Spleen (tissue), 11 donors: Measurements from ENCODE around the gene CRYBG1. TPM values are rescaled to one million over a fixed set of nuclear protein-coding genes. Genes with fewer than 3 reads are reported as not detected.

Source experiments
- DNase-seq: peaks from one replicate; pipeline ENCODE4 v3.0.0-alpha.2; 2020
- H3K27ac ChIP-seq, 8 donors: fragments of 200-600 bp; sonication (generic) in 7 of 8; 1 replicate in 4 of 8; 2 replicates in 4 of 8; pipeline versions ENCODE4 v1.5.0 to v1.8.0; 2016 to 2021; ENCODE audit warnings: inconsistent platforms in 4 of 8, mild to moderate bottlenecking in 4 of 8, moderate library complexity in 1 of 8
- H3K27me3 ChIP-seq, 7 donors: fragments of 200-600 bp; sonication (generic) in 6 of 7; replicated peaks in 1 of 7; 1 replicate in 4 of 7; 2 replicates in 3 of 7; pipeline versions ENCODE4 v1.5.0 to v1.8.0; 2016 to 2021; ENCODE audit warnings: inconsistent platforms in 3 of 7, mild to moderate bottlenecking in 1 of 7
- H3K36me3 ChIP-seq, 6 donors: fragments of 200-600 bp; sonication (generic) in 5 of 6; 1 replicate in 4 of 6; 2 replicates in 2 of 6; pipeline versions ENCODE4 v1.5.0 to v1.8.0; 2016 to 2021; ENCODE audit warnings: inconsistent platforms in 2 of 6
- H3K4me1 ChIP-seq, 6 donors: fragments of 200-600 bp; sonication (generic) in 5 of 6; 1 replicate in 3 of 6; 2 replicates in 3 of 6; pipeline versions ENCODE4 v1.5.0 to v1.8.0; 2016 to 2021; ENCODE audit warnings: inconsistent platforms in 3 of 6
- H3K4me3 ChIP-seq, 8 donors: fragments of 200-600 bp; sonication (generic) in 7 of 8; 1 replicate in 4 of 8; 2 replicates in 4 of 8; pipeline versions ENCODE4 v1.5.0 to v1.8.0; 2016 to 2021; ENCODE audit warnings: inconsistent platforms in 4 of 8, mild to moderate bottlenecking in 4 of 8, moderate library complexity in 2 of 8
- H3K9me3 ChIP-seq, 8 donors: fragments of 200-600 bp; sonication (generic) in 7 of 8; 1 replicate in 4 of 8; 2 replicates in 4 of 8; pipeline versions ENCODE4 v1.5.0 to v1.8.0; 2016 to 2021; ENCODE audit warnings: inconsistent platforms in 4 of 8
- CTCF ChIP-seq, 11 experiments: fragments of 200-600 bp in 7 of 11; fragments of 450-650 bp in 4 of 11; sonication (generic) in 4 of 11; IDR thresholded peaks in 8 of 11; conservative IDR thresholded peaks in 3 of 11; 1 replicate in 7 of 11; 2 replicates in 4 of 11; pipeline versions ENCODE4 v1.4.0 to v1.8.0; 2016 to 2021; ENCODE audit warnings: antibody characterized with exemption in 11 of 11, inconsistent platforms in 4 of 11, mild to moderate bottlenecking in 1 of 11
- POLR2A ChIP-seq, 3 donors: fragments of 450-650 bp; IDR thresholded peaks; one replicate each; pipeline ENCODE4 v1.5.1; 2017; ENCODE audit warnings: antibody characterized with exemption in 3 of 3, mild to moderate bottlenecking in 1 of 3
- POLR2AphosphoS5 ChIP-seq, 3 donors: sonication (generic); formaldehyde crosslinking; IDR thresholded peaks; one replicate each; pipeline ENCODE4 v1.5.1; 2017; ENCODE audit warnings: antibody characterized with exemption in 3 of 3
- WGBS, 5 donors: extraction: QIAGEN DNeasy Blood & Tissue Kit in 3 of 5; methylation state at CpG; one replicate each; pipeline versions ENCODE4 v1.1.5 to v1.1.7; 2013 to 2018; 5-methylcytosine and 5-hydroxymethylcytosine counted together
- intact Hi-C: fragments of 100-400 bp; cut with DNase I; formaldehyde crosslinking; loops from one replicate; pipeline ENCODE4 v1.15.0; 2023; ENCODE audit warnings: low total_unique reads
- polyA plus RNA-seq, 3 donors: library from polyadenylated mRNA; stranded (reverse); fragments of 200-250 nt; gene quantifications; one replicate each; pipeline ENCODE4 v1.2.1, GENCODE V29; 2013
- total RNA-seq, 7 donors: library from RNA; depleted of rRNA in 3 of 7; stranded (reverse); fragments of >200 nt in 3 of 7; fragmentation: NEBNext Ultra II Directional in 4 of 7; extraction: Animal tissue kit (Norgen Biotek cat#: 25700) in 4 of 7; gene quantifications; one replicate each; pipeline versions ENCODE4 v1.1.0 to v1.2.1, GENCODE V29; 2016 to 2021
- donor health status: healthy with polysubstance abuse.
- donor health status: DM: no; HTN: no; CAD: no; lungs with moderate emphysema.
- donor health status: DM: no; HTN: no; CAD: no.
- donor health status: Bipolar disorder and iron deficiency.
- donor health status: healthy.
- donor health status: DM: no; HTN: no; CAD: no.
- donor health status: DM: yes; HTN: yes; CAD: no.

CRYBG1 gene
- total and polyA plus RNA-seq, 10 donors, result 5.6 to 39.1 (median 28.1) TPM

- DNase-seq, result no peak
- no peak overlapping the region for H3K4me3 ChIP-seq
- WGBS, 5 donors, result 90 to 98% (median 95%) methylated on average over 3 of the region's 3 CpGs
- H3K36me3 ChIP-seq, result peaks cover 0 to 90% (median 31%) of the 10 kb centered on the region in 6 donors
- TF ChIP-seq POLR2AphosphoS5 (IDR thresholded peaks at IDR 0.05), result no peak
- no peak for TF ChIP-seq CTCF (IDR thresholded peaks at IDR 0.05 in 8 of 11, conservative IDR thresholded peaks at IDR 0.05 in 3 of 11)
- no peak for TF ChIP-seq POLR2A (IDR thresholded peaks at IDR 0.05)
- no peak overlapping the region for H3K27ac ChIP-seq
- H3K4me1 ChIP-seq, result peaks cover 16 to 78% (median 24%) of the 10 kb centered on the region in 6 donors
- no peaks in the 10 kb centered on the region for H3K9me3 ChIP-seq
- intact Hi-C loops, result no loop called here
- H3K27me3 ChIP-seq, result no peaks in the 10 kb centered on the region
Measured at GRCh38 chr6:106529438-106529837, 168.9 kb downstream of the CRYBG1 start.

GRCh38 chr6:106530026-106530425, 169.5 kb downstream of the CRYBG1 start:
- Histone ChIP-seq H3K9me3 (no peaks in the 10 kb centered on the region), H3K36me3 (peaks cover 0 to 96% (median 31%) of the 10 kb centered on the region in 6 donors), H3K4me1 (peaks cover 12 to 78% (median 19%) of the 10 kb centered on the region in 6 donors), H3K4me3 (no peak overlapping the region), H3K27ac (no peak overlapping the region), H3K27me3 (no peaks in the 10 kb centered on the region)
- no peak for DNase-seq
- WGBS, 5 donors, result 94 to 100% (median 100%) methylated on average over 1 of the region's 1 CpG
- intact Hi-C loops, result no loop called here
- TF ChIP-seq CTCF (IDR thresholded peaks at IDR 0.05 in 8 of 11, conservative IDR thresholded peaks at IDR 0.05 in 3 of 11), result no peak
- TF ChIP-seq POLR2AphosphoS5 (IDR thresholded peaks at IDR 0.05), result no peak
- no peak for TF ChIP-seq POLR2A (IDR thresholded peaks at IDR 0.05)

GRCh38 chr6:106530502-106530901, 170.0 kb downstream of the CRYBG1 start:
- no peak for TF ChIP-seq CTCF (IDR thresholded peaks at IDR 0.05 in 8 of 11, conservative IDR thresholded peaks at IDR 0.05 in 3 of 11)
- no peak for TF ChIP-seq POLR2A (IDR thresholded peaks at IDR 0.05)
- TF ChIP-seq POLR2AphosphoS5 (IDR thresholded peaks at IDR 0.05), result no peak

GRCh38 chr6:106533054-106533453, 172.5 kb downstream of the CRYBG1 start:
- intact Hi-C loops, result no loop called here
- TF ChIP-seq POLR2A (IDR thresholded peaks at IDR 0.05) (no peak), POLR2AphosphoS5 (IDR thresholded peaks at IDR 0.05) (peak in 1 of 3 donors; percentile 10), CTCF (IDR thresholded peaks at IDR 0.05 in 8 of 11, conservative IDR thresholded peaks at IDR 0.05 in 3 of 11) (no peak)
- H3K4me3 ChIP-seq, result no peak overlapping the region
- DNase-seq, result no peak
- peaks cover 0 to 88% (median 25%) of the 10 kb centered on the region in 6 donors for H3K36me3 ChIP-seq
- no peaks in the 10 kb centered on the region for H3K9me3 ChIP-seq
- H3K27ac ChIP-seq, result peak overlapping the region in 5 of 8 donors; percentile 8 to 41 (median 34)
- peaks cover 0 to 69% (median 19%) of the 10 kb centered on the region in 6 donors for H3K4me1 ChIP-seq
- H3K27me3 ChIP-seq, result no peaks in the 10 kb centered on the region
- 60 to 90% (median 64%) methylated on average over 5 of the region's 5 CpGs for WGBS, 5 donors

More at GRCh38 chr6:106530502-106530901, 170.0 kb downstream of the CRYBG1 start:
- Histone ChIP-seq H3K36me3 (peaks cover 0 to 100% (median 31%) of the 10 kb centered on the region in 6 donors), H3K27me3 (no peaks in the 10 kb centered on the region), H3K9me3 (no peaks in the 10 kb centered on the region), H3K27ac (no peak overlapping the region), H3K4me3 (no peak overlapping the region), H3K4me1 (peaks cover 10 to 78% (median 17%) of the 10 kb centered on the region in 6 donors)
- intact Hi-C loops, result no loop called here
- no peak for DNase-seq
- 89 to 98% (median 98%) methylated on average over 1 of the region's 1 CpG for WGBS, 5 donors
